Esophagus mucosa (tissue), 1 donor: ENCODE results near the gene SYPL2. TPM values are rescaled to one million over a fixed set of nuclear protein-coding genes. Genes with fewer than 3 reads are reported as not detected.

Source experiments
- ATAC-seq: fragments of 200-7000 bp; cut with Tn5 transposase; one replicate; pipeline ENCODE4 v1.9.1; 2020
- total RNA-seq: library from RNA; stranded (reverse); gene quantifications from one replicate; pipeline ENCODE4 v1.2.4, GENCODE V29; 2023
- donor health status: DM: yes; HTN: yes; CAD: no.

The SYPL2 gene
- total RNA-seq, 1 donor from 2014 or later, result not detected

DNA sequence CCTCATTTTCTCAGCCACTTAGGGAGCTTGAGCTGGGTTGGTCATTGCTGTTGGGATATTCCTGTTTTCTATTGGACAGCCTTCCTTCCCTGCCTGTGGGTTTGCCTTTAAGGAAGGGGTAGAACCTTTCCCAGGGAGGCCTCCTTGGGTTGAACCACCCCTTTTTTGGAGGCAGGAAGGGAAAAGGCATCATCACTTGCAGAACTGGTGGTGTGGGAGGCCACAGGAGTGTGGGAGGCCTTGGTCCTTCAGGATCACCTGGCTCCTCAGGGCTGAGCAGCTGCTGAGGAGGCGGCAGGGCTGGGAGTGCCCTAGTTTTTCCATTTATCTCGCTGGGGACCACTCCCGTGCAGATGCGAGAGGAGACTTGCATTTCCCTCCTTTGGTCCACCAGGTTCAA lies 26.9 kb downstream of the SYPL2 start:
- ATAC-seq, result no peak

DNA sequence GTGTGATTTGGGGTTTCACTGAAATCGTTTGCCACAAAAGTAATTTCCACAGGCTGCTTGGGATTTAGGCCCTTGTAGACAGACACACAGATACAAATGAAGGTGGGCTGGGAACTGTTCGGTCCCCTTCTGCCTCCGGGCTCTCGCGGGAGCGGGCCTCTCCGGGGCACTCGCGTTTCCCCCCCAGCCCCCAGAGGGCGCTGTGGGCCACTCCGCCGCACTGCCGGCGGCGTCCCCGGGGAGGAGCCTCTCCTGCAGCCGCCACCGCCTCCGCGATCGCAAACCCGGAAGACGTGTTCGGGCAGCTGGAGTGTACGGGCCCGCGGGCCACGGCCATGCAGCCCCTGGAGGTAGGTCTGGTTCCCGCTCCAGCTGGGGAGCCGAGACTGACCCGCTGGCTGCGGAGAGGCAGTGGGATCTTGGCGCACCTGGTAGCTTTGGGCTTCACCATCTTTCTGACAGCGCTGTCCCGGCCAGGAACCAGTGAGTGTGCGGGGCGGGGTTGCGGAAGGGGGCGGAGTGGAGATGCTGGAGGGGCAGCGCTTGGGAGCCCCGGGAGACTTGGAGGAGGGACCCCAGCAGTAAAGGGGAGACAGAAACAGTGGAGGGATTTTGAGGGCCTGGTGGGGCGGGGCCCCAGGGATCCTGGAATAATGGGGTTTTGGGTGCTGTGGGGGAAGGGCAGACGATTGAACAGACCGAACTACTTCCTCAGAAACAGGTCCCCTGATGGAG lies 27.6 kb downstream of the SYPL2 start, which contains the start of gene CYB561D1:
TSS of gene CYB561D1 (plus strand) at position 290 of the 735 bp plus-strand sequence. CDS start at position 336, 46 bp downstream.
- peak; percentile 89 for ATAC-seq

DNA sequence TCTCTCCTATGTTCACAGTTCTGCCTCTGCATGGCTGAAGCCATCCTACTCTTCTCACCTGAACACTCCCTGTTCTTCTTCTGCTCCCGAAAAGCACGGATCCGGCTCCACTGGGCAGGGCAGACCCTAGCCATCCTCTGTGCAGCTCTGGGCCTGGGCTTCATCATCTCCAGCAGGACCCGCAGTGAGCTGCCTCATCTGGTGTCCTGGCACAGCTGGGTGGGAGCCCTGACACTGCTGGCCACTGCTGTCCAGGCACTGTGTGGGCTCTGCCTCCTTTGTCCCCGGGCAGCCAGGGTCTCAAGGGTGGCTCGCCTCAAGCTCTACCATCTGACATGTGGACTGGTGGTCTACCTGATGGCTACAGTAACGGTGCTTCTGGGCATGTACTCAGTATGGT lies 29.4 kb downstream of the SYPL2 start:
- ATAC-seq, result no peak

DNA sequence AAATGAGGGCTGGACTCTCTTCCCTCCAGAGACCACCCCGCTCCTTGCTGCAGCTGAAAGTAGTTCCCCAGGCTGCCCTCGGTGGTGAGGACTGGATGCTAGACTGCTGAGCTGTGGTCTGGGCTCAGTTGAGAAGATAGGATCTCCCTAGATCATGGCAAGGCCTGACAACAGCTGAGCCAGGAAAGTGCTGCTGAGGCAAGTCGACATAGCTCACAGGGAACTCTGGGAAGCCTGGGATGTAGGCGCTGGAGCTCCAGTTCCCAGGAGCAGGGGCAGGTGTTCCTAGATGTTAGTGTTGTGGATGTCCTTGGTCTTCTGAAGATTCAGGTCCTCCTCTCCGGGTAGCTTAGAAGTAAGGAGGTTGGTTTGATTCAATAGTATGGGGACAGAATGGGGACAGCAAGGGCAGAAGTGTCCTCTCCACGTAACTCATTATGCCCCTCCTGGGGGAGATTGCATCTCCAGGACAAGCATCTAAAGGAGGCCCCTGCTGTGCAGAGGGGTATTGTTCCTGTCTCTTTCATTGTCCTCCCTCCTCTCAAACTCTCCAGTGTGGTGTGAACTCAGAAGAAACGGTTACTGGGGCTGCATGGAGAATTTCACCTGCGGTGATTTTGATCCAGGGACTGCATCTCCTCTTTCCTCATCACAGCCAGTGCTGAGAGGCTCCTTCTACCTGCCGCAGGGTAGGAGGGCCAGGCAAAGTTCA lies 31.3 kb downstream of the SYPL2 start:
- ATAC-seq, result no peak

DNA sequence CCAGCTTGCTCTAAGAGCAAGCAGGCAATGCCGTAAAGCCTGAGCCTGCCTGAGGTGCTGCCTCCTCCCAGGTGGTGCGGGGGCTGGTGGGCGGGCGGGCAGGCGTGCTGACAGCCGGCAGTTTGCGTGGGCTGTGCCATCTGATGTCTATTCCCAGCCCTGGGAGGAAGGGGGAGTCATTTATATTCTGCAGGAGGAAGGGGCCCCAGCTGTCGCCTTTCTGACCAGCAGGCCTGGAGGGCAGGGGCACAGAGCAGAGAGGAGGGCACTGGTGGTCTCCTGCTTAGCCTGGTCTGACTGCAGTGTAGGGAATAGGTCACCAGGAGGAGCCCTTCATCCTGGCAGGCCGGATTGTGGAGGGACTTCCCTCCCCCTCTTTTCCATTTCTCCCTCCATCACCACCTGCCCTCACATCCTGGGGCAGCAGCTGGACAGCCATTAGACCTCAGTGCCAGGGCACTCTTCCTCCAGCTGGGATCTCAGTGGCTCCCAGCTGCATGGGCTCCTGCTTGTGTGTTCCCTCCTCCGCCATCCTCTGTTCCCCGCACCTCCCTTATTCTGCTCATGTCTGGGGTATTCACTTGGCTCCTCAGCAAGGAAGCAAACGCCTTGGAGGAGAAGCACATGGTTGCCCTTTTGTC lies 31.9 kb downstream of the SYPL2 start:
- no peak for ATAC-seq

DNA sequence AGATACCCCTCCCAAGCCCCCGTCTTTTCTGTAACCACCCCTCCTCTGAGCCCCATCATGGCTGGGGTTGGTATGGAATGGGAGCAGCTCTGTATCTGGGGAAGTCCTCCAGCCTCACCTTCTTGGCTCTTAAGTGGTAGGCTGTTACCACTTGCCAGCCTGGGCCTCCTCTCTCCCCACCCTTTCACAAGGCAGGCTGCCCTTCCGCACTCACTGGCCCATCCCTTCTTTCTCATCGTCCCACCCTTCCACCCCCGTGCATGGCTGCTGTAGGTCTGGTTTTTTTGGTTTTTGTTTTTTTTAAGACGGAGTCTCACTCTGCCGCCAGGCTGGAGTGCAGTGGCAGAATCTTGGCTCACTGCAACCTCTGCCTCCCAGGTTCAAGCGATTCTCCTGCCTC lies 32.7 kb downstream of the SYPL2 start:
- peak; percentile 83 for ATAC-seq

DNA sequence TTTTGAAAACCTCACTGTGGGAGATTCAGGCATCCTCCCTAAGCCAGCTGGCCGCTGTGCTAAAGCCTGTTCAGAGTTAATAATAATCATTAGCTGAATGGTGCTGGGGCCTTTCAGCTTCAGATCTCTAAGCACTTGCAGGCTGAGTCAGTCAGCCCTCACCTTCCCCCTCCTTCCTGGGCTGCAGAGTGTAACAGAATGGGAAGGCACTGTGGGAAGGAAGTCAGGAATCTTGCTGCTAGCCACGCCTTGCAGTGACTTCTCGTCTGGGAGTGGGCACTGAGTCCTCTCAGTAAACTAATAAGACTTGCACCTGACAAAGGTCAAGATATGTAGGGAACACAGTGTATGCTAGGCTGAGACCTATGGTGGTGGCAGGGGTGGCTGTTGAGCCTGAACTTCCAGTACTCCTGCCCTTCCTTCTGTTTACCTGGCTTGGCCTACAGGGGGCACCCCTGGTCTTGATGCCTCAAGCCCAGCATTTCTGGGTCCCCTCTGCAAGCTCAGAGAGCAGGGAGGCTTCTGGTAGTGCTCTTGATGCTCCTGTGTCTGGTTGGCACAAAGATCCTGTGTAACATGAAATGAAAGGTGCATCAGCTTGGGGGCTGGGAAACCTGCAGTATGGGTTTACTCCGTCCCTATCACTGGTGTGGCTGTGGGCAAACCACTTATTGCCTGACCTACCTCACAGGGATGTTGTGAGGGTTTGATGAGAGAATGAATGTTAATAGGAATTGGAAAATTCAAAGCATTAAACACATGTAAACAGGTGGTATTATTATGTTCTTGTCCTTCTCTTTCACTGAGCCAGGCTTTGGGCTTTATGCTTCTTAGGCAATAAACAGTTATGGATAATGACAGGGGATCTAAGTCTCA lies 33.6 kb downstream of the SYPL2 start:
- ATAC-seq, result peak; percentile 82

DNA sequence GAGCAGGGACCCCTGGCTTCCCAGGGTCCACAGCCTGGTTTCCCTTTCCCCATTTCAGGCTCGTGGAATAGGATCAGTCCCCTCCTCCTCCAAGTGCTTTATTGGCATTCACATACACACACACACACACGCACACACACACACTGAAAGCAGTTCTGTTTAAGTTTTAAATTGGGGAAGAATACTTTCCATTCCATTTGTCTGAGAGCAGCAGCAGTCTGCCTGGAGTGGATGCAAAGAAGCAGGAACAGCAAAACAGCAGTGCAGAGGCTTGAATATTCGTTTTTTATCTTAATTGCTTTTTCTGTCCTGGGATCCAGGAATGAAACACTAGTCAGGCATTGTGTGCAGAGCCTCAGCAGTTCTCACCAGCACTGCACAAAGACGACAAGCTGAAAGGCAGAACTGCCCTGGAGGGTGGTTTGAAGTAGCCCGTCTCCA lies 34.6 kb downstream of the SYPL2 start:
- ATAC-seq, result no peak

DNA sequence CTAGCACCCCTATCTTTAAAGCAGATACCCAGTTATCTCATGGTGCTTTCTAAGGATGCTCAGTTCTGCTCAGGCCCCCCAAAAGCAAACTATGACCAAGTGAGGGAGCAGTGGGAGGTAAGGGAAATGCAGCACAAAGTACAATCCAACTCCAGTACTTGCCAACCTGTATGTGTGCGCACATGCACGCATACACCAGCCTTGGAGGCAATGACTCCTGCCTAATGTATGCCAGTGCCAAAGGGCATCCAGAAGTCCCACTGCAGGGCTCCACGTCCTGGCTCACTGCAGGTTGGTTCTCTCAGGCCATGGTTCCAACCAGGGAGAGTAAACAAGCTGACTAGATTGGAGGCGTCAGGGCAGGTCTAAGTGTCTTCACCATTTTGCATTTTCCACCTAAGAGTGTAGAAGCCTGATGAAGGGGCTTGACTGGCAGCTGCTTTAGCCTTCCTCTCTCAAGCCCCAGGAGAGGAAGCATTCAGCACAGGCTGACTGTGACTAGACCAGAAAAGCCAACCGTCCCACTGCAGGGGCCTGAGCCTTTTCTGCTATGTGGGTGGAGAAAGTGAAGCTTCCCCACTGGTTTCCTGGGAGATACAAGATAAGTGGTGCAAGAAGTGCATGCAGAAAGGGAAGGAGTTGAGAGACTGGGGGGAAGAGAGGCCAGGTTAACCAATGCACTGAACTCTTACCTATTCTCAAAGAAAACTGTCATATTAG lies 35.5 kb downstream of the SYPL2 start:
- ATAC-seq, result no peak

DNA sequence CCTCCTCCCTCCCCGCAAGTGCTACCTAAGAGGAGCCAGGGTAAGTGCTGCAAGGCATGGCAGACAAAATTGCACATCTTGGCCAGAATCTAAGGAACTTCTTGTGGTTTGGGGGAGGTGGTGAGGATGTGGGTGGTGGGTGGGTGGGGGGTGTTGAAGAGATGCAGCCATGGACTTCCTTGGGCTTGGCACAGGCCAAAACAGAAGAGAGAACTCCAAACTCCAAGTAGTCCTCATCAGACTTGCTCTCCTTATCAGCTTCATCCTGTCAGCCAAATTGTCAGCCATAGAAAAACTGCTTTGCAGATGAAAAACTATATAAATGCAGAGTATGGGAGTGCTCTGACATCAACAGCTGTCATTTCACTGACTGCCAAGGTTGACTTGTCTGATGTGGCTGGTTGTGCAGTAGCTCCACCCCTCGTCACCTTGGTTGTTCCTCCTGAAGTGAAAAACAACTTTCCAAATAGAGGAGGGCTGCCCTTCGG lies 36.1 kb downstream of the SYPL2 start:
- ATAC-seq, result no peak

DNA sequence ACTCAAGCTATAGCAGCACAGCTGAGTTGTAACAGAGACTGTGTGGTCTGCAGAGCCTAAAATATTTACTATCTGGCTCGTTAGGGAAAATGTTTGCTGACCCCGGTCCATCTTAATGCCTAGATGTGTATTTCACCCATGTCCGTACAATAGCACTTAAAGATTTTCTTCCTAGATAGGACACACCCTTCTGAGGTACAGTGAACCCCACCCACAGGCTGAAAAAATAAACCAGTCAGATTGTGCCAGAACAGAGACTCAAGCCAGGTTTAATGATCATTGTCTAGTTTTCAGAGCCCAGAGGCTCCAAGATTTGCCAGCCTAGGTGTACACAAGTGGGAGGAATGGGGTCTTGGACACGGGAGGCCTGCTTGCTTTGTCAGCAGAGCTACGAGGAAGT lies 37.6 kb downstream of the SYPL2 start:
- ATAC-seq, result no peak

DNA sequence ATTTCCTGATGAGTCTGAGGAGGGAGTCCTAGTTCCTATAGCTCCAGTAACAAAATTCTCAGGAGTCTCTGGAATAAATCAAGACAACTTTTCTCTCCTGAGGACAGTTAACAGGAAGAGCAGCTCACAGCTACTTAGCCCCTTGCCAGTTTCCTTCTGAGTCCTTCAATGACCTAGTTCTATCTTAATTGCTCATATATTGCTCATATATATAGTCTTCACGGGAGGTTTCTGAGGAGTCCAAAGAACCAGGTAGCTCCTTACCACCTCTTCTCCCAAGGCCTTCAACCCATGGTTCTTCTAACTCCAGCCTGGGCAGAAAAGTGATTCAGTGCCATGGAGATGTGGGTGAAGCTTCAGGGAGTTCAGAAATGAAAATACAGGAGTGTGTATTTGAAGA lies 38.6 kb downstream of the SYPL2 start:
- ATAC-seq, result no peak

DNA sequence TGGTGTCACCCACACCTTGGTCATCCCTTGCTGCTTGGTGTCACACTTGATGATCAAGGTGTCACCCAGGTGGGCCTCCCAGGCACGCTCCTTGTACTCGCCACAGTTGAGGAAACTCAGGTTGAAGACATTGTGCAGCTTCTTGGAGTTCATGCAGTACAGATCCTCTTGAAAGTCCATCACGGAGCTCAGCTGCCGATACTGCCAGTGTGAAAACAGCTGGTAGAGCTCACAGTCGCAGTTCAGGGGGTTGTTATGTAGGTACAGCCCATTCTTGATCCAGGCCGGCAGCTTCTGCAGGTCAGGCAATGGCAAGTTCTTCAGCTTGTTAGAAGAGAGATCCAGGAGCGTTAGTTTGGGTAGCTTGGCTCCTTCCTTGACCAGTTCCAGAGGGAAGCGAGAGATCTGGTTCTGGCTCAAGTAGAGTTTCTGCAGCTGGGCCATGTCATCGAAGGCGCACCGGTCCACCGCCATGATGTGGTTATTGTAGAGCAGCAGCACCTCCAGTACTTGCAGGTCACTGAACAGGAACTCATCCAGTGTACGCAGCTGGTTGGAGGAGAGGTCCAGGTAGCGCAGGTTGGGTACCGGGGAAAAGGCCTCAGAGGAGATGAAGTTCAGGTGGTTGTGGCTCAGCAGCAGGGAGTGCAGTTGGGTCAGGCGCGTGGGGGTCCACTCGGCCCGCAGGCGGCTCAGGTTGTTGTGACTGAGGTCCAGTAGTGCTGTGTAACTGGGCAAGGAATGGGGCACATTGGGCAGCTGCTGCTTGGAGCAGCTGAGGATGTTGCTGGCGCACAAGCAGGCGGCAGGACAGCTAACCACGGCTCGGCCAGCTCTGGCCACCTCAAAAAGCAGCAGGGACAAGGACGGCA lies 41.9 kb downstream of the SYPL2 start:
- no peak for ATAC-seq

DNA sequence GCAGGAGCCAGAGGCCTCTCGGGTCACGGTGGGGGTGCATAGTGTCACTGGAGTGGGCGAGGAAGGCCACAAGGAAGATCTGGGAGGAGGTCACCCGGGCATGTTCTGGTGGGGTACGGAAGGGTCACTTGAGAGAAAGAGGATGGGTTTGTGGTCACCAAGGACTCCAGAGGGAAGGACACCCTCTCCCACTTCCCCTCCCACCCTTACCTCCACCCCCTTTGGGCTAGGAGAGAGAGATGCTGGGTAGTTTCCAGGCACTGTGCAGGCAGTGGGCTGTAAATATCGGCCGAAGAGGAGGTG lies 42.5 kb downstream of the SYPL2 start:
- no peak for ATAC-seq

DNA sequence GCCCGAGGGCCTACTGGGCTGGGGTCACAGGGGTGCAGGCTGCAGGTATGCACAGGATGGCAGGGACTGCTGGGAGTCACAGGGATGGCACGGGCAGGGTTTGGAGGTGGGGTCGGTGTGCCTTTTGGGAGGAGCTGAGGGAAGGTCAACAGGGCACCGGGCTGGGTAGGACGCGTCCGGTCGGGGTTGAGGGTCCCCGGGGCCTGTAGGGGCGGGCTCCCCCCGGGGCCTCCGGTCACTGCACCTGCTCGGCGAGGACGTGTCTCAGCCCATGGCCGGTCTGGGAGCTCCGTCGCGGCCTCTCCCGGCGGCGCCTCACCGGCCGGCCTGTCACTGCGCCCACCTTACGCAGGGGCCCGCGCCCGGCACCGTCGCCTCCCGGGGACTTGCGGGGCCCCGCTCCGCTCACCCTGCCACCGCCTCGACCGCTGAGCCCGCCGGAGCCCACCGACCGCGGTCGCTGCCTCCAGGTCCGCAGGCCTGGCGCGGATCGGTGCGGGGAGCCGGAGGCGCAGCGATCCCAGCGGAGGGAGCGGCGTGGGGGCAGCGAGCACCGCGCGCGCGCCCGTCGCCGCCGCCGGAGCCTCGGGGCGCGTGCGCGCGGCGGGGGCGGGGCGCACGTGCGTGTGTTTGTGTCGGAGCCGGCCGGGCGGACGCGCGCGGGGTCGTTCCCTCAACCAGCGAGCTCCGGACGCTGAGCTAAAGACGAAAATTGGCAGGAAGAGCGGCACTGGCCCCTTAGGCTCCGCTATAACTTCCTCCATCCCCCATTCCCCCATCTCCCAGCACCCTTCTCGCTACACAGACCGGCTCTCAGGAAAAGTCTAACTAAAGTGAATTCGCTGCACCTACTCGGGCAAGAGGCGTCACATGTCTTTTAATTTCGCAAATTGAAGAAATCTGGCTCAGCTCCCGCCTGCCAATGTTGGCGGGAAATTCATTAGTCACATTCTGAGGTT lies 43.1 kb downstream of the SYPL2 start, which contains the start of gene AMIGO1:
TSS of gene AMIGO1 (minus strand) at position 552 of the 959 bp plus-strand sequence. CDS start 815 bp downstream, outside the sequence.
- ATAC-seq, result peak; percentile 68

DNA sequence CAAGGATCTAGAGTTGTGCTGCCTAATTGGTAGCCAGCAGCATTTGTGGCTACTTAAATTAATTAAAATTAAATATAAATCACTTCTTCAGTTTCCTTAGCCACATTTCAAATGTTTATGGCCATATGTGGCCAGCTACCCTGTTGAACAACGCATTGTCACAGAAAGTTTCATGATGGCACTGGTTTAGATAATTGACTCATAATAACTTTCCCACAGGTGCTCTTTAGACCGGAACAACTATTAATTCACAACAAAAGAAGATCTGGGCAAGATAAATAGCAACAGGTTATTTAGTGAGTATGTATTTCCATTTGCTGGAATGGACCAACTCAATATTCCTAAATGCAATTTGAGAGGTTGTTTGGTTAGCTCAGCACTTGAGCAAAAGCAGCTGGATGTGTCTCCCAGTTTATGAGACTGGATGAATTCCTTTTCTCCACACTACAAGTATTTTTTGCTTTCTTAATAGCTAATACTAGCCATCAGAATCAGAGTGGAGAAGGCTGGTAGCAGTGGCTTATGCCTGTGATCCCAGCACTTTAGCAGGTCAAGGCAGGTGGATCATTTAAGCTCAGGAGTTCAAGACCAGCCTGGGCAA lies 46.9 kb downstream of the SYPL2 start:
- no peak for ATAC-seq

DNA sequence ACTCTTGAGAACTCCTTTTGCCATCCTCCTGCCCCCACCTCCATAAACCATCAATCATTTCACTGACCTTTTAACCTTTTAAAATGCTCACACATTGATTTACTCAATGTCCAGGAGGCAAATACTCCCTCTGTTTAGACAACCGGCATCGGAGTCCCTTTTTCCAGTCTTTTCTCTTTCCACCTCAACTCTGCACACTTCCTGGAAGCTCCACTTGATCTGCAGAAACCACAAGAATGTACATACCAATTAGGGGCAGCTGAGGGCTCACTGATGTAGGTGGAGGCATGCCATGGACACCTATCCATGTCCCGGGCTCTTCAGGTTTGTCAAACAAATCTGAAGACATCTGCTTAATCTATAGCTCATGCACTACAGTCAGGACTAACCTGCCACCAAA lies 48.5 kb downstream of the SYPL2 start:
- ATAC-seq, result no peak

DNA sequence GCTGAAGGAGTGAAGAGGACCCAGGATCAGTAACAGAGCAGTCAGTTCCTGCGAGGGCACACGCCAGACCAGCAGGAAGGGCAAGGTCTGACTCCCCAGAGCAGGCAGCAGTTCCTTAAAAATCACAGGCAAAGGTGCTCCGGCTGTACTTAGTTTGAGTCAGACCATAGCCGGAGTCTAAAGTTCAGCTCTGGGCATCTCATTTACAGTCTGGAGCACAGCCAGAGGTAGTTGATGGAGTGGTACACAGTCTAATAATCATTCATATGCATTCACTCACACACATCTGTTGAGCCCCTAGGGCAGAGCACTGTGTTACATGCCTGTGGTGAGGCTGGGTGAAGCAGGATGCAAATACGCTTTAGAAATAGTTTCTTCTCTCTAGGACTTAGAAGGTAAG lies 50.5 kb downstream of the SYPL2 start:
- ATAC-seq, result no peak

DNA sequence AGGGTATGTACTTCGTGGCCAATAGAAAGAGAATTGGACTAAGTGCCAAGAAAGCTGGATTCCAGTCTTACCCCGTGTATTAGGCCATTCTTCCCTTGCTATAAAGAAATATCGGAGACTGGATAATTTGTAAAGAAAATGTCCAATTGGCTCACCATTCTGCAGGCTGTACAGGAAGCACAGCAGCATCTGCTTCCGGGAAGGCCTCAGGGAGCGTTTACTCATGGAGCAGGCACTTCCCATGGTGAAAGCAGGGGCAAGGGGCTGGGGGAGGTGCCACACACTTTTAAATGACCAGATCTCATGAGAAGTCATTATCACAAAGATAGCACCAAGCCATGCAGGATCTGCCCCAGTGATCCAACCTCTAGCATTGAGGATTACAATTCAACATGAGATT lies 51.0 kb downstream of the SYPL2 start:
- ATAC-seq, result no peak
